ENCODE results near the gene KCNN3.

Gene KCNN3

DNA sequence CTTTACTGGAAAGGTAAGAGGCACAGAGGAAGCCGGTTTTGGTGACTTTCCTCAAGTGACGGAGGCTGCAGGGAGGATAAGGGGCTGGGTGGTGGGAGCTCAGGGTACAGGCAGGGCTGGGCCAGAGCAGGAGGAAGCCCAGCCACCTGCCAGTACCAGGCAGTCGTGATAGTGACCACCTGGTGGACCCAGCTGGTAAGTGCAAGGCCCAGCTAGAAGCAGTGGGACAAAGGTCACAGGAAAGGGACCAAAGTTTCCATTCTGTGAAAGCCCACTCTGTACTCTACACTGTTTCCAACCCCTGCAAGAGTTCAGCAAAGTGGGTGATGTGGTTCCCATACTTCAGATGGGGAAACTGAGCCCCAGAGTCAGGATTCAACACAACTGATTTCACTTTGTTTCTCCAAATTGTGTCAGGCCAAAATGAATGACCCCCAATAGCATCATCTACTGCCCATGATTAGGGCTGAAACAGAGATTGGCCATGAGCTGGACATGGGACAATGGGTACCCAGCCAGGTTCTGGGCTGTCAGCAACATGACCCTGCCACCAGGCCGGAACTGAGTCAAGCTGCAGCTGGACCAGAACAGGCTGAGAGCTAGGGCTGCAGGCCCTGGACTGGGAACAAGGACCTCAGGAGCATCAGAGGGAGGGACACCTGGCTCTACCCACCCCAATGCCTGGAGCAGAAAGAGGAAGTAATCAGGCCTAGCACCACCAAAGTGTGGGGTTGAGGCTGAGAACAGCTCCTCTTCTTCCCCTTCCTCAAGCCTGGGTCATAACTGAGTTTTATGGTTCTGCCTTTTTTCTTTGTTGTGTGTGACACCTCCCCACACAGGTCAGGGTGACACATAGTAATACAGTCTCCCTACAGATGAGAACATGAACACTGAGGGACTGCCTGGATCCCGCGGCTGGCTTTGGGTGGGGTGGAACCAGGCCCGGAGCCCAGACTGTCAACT is 50.2 kb downstream of the KCNN3 start:
- DNase-seq: no peak

DNA sequence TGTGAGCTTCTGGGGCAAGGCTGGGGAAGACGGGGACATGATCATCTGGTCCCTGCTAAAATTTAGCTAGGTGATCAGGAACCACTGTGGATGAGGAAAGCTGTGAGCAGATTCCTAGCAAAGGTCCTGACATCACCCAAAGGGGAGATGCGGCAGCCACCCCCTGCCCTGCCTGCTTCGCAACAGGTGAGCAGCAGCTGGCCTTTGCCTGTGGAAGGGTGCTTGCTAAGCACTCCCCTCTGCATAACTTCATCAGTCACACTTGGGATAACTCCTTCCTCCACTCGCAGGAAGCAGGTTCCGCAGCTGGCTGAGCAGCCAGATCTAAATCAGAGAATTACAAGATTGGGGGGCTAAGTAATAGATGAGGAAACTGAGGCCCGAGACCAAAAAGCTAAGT is 51.2 kb downstream of the KCNN3 start:
- DNase-seq: no peak

DNA sequence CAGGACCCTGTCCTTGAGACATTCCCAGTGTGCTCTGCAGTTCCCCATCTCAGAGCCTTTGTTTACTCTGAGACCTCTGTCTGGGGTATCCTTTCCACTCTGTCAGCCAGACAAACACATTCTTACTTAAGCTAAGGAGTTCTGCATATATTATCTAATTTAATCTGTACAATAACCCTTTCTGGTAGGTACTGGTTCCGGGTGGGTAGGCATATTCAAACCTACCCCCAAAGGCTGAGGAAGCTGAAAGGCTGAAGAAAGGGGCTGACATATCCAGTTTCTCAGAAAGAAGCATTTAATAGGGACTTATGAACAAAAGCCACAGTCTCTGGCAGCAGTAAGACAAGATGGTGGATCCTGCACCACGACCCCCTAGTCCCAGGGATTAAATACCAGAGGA is 53.1 kb downstream of the KCNN3 start:
- DNase-seq: no peak

DNA sequence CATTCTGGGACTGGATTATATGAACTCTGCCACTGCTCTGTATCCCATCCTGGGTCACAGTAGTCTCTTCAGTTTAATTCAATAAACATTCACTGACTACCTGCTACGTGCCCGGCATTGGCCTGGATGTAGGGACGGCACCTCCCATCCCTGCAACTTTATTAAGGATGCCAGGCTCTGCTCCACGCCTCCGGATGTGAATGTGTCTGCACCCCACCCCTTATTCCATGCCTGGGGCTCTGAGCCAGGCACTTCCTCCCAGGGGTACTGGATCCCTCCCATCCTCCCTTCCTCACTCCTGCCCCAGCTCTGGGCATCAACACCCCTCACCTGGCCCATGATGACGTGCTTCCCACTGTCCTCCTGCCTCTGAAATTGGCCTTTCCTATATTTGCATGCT is 53.7 kb downstream of the KCNN3 start:
- no peak for DNase-seq

DNA sequence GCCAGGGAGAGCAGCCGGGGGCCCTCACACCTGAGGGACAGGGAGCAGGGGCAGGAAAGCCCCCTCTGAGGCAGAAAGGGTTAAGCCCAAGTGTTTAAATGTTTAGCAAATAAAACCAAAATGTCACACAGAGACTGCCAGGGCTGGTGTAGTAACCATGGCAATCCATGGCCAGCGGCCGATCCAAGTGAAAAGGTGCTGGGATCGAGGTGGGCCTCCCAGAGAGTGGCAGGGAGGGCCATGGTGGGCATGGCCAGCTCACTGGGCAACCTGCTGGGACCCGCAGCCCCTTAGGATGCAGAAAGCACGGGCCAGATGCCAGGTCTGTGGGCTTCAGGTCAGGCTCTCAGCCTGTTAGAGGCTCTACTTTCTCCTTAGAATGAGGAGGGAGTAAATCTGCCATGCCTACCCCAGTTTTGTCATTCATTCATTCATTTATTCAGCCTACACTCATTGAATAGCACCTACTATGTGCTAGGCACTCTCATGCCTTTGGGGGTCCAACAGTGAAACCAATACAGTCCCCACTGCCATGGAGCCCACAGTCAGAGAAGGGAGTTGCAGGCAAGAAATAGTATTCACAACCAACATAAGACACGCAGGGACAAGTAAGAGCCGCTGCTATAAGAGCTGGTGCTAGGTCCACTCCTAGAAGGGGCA is 56.1 kb downstream of the KCNN3 start:
- DNase-seq: peak in 1 of 58 donors; percentile 32

DNA sequence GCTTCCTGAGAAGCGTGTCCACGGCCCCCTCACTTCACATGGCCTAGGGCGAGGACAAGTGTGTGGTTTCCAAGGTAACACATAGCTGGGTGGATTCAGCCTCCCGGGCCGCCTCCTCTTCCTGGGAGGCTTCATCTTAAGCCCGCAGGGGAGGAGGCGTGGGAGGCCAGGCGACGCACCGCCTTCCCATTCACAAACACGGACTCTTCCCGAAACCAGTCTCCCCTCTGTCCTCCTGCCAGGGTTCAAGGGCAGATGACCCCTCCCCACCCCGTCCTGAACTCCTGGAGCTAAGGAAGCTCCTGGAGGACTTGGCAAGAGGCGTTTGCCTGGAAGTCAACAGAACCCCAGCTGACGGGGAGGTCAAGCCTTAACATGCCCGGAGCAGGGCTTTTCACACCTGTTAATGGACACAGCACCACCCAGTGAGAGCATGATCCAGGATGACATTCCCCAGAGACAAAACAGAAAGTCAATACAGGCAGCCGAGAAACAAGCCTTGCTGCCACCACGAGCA is 56.7 kb downstream of the KCNN3 start:
- DNase-seq: peak in 10 of 58 donors; percentile 6 to 35 (median 24)

DNA sequence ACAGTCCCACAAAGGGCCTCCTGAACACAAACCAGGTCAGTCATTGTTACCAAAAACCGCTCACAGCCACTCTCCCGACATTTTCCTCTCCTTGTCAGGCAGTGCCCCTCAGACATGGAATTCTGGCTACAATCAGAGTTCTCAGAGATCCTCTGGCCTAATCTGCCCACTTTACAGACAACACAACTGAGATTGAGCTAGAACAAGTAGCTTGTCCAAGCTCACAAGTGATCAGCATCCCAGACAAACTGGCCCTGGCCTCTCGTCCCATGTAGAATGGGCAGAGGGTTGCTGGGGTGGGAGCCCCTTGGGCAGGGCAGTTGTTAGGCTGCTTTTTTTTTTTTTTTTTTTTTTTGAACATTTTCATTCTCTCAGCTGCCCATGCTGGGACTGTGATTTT is 57.2 kb downstream of the KCNN3 start:
- DNase-seq: no peak

DNA sequence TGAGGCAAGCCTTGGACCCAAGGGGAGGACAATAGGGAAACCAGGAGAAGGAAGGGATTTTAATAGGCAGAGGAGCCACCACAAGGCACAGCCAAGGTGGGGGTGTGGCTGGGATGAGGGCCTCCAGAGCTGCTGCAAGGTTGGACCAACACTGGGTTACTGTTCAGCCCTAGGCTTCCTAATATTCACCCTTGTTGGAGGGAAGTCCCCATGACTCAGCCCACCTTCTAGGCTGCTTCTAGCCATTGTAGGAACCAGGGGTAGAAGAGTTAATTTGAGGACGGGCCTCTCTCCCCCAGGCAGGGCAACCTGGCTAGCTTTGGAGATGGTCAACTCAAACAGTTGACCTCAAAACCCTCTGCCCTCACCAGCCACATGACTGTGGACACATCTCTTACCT is 59.5 kb downstream of the KCNN3 start:
- DNase-seq: no peak

DNA sequence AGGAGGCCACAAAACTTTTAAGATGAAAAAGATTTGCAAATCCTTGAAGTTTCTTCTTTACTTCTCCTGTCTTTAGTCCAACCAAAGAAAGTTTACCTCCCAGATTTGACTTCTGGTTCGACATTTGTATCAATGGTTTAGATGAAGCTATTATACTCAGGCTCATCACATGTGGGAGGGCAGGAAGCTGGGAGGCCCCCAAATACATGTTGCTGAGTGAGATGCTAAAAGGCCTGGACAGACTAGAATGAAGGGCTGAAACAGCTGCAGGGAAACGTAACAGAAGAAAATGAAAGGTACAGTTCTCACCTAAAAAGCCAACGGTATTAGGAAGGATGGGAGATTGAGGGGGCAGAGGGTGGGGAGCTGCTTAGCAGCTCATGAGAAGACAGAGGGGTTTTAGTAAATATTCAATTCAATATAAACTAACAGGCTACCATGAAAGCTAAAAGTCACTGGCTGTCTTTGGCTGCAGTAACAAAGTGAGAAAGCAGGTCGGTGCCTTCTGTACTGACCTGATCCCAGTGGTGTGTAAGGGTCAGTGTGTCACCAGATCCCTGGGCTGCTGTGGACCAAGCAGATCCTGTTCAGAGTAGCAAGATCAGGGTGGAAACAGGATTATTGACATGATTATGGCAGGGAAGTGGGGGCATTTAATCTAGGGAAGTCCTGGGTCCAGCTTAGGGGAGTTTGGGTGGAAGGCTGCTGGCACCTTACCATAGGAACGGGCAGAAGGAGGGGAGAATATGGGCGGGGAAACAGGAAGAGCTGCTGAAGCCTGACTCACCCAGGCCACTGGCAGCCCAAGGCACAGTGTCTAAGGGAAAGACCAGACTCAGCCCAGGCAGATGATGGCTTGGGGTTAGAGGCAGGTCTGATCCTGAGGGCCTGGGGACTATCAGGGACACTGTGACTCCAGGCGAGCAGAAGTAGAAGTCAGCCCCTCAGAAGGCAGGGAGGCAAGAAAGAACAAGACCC is 60.4 kb downstream of the KCNN3 start:
- DNase-seq: peak in 1 of 58 donors; percentile 3

DNA sequence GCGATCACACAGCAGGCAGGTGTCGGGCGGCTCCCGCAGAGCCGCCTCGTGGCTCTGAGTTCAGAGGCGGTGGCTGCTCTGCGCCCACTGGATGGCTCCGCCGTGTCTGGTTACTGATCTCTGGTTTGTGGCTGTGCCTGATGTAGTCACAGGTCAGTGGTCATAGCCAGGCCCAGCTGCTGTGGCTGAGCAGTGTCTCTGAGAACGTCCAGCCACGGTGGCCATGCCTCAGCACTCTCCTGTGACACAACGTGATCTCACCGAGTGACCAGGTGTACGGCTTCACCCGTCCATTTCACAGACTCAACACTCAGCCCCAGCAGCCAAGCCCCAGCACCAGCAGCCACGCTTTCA is 61.2 kb downstream of the KCNN3 start:
- no peak for DNase-seq

DNA sequence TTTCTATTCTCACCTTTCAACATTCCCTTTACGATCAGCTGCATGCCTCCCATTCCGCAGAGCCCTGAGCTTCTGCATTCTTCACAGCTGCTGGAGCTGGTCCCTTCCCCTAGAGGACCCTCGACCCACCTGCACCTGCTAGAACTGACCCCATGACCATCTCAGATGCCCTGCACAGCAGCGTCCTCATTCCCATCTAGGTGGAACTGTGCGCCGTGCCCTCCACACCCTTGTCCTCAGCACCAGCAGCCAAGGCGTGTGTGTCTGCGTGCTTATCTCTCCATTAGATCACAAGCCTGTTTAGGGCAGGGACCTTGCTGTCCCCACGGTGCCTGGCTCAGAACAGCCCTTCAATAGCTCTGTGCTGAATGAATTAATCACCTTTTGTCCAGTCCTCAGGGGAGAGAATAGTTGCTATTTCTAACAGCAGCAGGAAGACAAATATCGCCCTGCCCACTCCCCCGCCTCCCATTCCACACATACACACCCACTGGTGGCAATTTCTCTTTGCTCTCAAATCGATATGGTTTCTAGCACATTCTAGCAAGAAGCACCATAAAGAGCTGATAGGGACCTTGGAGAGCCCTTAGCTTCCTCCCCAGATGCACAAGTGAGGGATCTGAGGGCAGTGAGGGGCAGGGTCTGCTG is 61.7 kb downstream of the KCNN3 start:
- no peak for DNase-seq

DNA sequence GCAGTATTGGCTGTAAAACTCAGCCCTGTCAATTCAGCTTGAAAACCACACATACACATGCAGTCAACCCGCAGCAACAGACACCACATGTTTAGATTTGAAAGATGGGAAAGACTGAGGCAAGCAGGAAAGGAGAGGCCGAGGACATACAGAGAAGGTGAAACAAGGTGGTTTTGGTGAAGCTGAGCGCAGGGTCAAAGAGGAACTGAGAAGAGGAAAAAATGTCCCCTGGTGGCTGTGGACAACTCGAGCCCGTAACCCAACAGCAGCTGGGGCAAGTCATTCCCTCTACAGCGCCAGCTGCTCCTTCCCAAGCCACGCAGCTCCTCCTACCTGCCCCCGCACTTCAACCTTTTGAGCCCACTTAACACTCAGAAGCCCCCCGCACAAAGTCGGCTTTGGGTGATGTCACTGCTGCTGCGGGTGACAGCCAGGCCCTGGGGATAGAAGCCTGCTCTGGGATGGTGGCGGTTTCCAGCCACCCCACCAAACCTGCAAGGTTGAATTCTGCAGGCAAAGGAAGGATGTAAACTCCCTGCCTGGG is 63.0 kb downstream of the KCNN3 start:
- DNase-seq: peak in 2 of 58 donors; percentile 8 to 16

DNA sequence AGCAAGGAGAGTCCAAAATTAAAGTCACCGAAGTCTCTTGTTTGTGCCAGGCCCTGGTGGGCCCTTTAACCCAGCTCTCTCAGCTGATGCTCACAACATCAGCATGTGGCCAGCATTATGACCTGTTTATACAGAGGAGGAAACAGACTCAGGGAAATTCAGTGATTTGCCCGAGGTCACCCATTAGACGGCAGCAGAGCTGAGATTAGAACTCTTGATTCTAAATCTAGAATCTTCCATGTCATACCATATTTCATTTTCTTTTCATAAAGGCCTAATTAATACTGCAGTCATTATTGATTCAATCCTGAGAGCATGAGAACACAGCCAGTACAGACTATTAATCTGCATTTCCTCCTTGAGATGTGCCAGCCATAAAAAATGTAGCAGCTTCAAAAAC is 63.7 kb downstream of the KCNN3 start:
- DNase-seq: no peak

DNA sequence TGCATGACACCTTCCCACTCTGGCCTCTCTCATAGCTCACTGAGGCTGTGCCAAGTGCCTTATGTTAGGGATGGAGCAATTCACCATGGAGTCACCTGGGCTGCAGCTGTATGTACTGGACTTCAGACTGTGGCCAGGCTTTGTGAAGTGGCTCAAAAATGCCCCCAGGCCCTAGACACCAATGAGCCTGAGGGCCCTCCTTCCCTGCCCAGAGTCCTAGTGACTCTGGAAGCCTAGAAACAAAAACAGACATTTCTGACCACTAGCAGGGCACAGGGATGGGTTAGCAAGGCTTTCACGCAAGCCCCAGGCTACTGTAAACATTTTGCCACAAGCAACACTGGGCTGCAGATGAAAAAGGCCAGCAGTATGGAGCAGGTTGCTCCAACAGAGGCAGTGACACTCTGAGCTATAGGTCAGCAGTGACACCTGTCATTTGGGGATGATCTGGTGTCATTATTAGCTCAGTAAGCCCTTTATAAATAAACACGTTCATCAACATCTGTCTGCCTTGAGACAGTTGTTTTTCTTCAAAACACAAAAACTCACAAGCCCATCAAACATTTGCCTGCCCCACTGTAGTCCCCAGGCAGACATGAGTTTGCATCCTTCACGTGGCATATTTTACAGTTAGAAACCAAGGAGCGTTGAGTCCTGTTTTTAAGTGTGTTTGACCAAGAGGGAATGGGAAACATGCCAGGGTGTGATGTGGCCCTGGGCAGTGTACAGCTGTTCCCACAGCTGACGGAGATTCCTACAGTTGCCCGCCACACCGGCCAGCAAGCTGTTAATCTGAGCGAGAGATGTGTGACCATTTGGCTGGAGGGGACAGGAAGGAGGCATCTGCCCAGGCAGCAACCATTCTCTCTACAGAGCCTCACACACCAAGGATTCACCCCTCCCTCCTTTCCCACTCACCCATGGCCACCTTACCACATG is 66.8 kb downstream of the KCNN3 start:
- peak in 1 of 58 donors; percentile 20 for DNase-seq

DNA sequence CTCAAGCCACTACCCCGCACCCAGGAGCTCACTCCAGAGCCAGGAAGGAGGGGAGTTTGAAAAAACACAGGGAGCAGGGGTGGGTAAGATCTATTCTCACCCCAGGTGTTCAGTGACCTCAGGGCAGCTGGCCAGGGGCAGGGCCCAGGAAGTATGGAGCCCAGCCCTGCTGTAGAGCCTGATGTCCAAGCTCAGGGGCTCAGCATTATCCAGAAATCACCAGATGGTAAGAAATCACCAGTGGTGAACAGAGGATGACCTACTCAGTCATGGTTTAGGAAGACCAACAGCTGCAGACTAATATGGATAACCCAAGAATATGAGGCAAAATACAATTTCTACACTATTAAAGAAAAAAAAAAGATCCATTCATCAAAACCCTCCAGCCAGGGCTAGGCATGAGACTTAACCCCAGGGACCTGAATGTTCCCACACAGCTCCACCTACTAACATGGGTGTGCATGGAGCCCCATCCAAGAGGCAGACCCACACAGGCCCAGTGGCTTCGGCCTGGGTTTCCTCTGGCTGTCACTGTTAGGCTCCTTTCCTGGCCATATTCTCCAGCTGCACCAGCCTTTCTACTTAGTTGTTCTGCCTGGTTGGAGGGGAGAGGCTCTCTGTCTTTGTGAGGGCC is 67.6 kb downstream of the KCNN3 start:
- no peak for DNase-seq

DNA sequence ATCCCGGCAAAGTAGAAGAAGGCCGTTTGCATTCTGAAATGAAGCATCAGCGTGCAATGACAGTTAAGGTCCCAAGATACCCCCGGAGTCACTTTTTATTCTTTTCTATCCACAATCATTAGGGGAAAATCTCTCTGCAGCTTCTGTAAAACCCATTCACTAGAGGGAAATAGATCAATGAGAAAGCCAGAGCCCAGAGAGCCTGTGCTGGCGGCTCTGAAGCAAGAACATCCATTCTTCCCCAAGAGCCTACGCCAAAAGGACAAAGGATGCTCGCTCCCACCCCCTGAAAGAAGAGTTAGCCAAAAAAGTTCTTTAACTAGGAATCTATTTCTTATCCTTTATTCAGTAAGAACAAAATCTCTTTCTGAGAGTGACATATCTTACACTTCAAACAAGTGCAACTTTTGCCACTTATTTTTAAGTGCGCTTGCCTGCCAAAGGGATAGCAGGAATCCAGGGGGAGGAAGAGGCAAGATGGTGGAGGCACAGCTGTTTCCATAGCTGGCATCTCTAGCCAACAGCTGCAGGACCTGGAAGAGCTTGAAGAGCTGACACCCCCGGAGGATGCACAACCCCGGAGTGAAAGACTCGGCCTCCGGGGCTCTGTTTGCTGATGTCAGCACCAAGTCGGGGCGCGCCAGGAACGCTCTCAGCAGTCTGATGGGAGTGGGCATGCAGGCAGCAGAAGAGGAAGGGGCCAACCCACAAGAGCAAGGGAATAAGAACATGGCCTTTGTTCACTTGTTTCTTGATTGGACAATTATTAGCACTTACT is 68.7 kb downstream of the KCNN3 start:
- no peak for DNase-seq

DNA sequence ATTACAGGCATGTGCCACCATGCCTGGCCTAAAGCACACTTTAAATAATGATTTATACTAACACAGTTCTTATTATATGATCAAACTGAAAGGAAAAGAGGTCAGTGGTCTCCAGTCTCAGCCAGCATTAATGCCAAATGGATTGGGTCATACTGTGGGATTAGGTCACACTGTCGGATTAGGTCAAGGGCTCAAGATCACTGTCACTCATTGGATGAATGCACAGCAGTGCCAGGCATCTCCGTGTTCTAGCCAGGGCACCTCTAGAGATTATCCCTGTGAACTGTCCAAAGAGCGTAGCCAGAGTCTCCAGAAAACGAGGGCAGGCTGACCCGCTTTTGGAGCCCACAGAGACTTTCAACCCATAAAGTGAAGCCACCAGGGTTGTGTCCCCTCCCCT is 70.9 kb downstream of the KCNN3 start:
- no peak for DNase-seq

DNA sequence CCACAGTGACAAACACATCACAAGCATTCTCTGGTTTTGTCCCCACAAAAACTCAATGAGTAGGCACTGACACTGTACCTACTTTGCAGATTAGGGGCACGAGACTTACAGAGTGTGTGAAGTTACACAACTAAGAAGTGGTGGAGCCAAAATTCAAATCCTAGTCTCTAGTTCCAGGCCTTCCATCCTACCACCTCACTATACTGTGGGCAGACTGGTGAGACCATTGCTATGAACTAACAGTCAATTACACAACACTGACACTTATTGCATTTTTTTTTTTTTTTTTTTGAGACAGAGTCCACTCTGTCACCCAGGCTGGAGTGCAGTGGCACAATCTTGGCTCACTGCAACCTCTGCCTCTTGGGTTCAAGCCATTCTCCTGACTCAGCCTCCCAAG is 71.4 kb downstream of the KCNN3 start:
- no peak for DNase-seq

All from anterior cingulate cortex (tissue), 58 donors.